ENCODE results near the gene GRIA1. TPM values are rescaled to one million over a fixed set of nuclear protein-coding genes. Genes with fewer than 3 reads are reported as not detected.
A peak's percentile ranks its signal among the peaks of the same experiment; 100 is the strongest.

The GRIA1 gene
- total RNA-seq, 1 experiment from 2014 or later = 0.81 TPM

DNA sequence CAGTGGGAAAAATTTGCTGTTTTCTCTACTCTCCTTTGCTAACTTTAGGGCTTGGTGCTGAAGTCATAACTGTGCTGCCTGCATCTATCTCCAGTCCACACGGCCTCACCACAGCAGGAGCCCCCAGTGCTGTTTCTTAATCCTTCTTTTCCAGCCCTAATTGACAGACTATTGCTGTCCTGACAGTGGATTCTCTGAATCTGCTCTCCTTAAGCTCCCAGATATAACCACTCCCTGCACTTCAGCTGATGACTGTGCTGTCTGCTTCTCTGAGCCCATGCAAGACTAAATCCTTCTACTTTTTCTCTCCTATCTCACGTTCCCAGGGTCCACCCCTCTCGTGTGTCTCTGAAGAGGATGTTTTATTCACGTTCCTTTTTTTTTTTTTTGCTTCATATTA is 19.7 kb upstream of the GRIA1 start:
- no peak for ATAC-seq
- TF ChIP-seq HMGA2 (CRISPR knock-in tag; IDR thresholded peaks at IDR 0.05) = no peak
- TF ChIP-seq FOXJ3 (CRISPR knock-in tag; IDR thresholded peaks at IDR 0.05; ENCODE audit: borderline replicate concordance) = no peak
- TF ChIP-seq, protein P1, sequence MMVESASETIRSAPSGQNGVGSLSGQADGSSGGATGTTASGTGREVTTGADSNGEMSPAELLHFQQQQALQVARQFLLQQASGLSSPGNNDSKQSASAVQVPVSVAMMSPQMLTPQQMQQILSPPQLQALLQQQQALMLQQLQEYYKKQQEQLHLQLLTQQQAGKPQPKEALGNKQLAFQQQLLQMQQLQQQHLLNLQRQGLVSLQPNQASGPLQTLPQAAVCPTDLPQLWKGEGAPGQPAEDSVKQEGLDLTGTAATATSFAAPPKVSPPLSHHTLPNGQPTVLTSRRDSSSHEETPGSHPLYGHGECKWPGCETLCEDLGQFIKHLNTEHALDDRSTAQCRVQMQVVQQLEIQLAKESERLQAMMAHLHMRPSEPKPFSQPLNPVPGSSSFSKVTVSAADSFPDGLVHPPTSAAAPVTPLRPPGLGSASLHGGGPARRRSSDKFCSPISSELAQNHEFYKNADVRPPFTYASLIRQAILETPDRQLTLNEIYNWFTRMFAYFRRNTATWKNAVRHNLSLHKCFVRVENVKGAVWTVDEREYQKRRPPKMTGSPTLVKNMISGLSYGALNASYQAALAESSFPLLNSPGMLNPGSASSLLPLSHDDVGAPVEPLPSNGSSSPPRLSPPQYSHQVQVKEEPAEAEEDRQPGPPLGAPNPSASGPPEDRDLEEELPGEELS (CRISPR knock-in tag; IDR thresholded peaks at IDR 0.05) = no peak
- TF ChIP-seq RORB (CRISPR knock-in tag; IDR thresholded peaks at IDR 0.05) = no peak
- peaks cover 6% of the 10 kb centered on the region for H3K9me3 Mint-ChIP-seq
- POLR2A ChIA-PET = no interaction called here
- CTCF ChIA-PET = no interaction called here
- no peaks in the 10 kb centered on the region for H3K4me1 Mint-ChIP-seq
- H3K27ac Mint-ChIP-seq = no peak overlapping the region
- H3K4me3 Mint-ChIP-seq = no peak overlapping the region
- DNase-seq (ENCODE audit: low spot score) = no peak
- no peaks in the 10 kb centered on the region; the same call in 1 of the 2 replicates for H3K27me3 Mint-ChIP-seq (ENCODE audit: low read depth)
- no peaks in the 10 kb centered on the region; the same call in 1 of the 2 replicates for H3K36me3 Mint-ChIP-seq

DNA sequence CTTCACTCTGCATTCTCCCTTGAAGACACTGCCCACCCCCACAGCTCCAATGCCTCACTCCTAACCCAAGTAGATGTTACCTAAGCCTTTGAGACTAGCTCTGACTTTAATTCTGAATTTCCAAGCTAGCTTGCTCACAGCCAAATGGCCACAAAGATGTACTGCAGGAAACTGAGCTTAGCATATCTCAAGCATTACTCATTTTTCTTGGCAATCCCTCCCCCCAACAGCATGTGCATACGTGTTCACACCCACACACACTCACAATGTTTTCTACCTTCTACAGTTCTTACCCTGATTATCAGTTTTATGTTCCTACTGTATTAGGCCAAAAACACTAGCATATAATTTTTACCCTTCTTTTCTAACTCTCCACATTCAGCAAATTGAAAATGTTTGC is 13.7 kb upstream of the GRIA1 start:
- peak; percentile 65 for ATAC-seq
- Mint-ChIP-seq H3K27me3 (ENCODE audit: low read depth) (no peaks in the 10 kb centered on the region; the same call in 1 of the 2 replicates), H3K9me3 (peaks cover 8% of the 10 kb centered on the region), H3K36me3 (no peaks in the 10 kb centered on the region), H3K27ac (no peak overlapping the region), H3K4me1 (peaks cover 9% of the 10 kb centered on the region; the same call in 1 of the 2 replicates), H3K4me3 (no peak overlapping the region)
- DNase-seq (ENCODE audit: low spot score) = no peak
- POLR2A ChIA-PET = no interaction called here
- CTCF ChIA-PET = interaction anchor here (0.5 to 1.4 kb wide), 4 partner anchors 12 to 488 kb away, joined by 3 to 4 read pairs (median 4); no protein-coding TSS in a partner anchor
- TF ChIP-seq ETV6 (CRISPR knock-in tag; IDR thresholded peaks at IDR 0.05) (no peak), KAT7 (CRISPR knock-in tag; IDR thresholded peaks at IDR 0.05; ENCODE audit: borderline replicate concordance) (no peak), JUN (CRISPR knock-in tag; IDR thresholded peaks at IDR 0.05) (no peak), NR1H2 (CRISPR knock-in tag; IDR thresholded peaks at IDR 0.05) (no peak), NFATC4 (CRISPR knock-in tag; IDR thresholded peaks at IDR 0.05) (no peak), ZBTB21 (CRISPR knock-in tag; IDR thresholded peaks at IDR 0.05; ENCODE audit: borderline replicate concordance) (no peak), CREB1 (CRISPR knock-in tag; IDR thresholded peaks at IDR 0.05) (no peak), TP53 (CRISPR knock-in tag; IDR thresholded peaks at IDR 0.05) (no peak)
- TF ChIP-seq, protein P2, sequence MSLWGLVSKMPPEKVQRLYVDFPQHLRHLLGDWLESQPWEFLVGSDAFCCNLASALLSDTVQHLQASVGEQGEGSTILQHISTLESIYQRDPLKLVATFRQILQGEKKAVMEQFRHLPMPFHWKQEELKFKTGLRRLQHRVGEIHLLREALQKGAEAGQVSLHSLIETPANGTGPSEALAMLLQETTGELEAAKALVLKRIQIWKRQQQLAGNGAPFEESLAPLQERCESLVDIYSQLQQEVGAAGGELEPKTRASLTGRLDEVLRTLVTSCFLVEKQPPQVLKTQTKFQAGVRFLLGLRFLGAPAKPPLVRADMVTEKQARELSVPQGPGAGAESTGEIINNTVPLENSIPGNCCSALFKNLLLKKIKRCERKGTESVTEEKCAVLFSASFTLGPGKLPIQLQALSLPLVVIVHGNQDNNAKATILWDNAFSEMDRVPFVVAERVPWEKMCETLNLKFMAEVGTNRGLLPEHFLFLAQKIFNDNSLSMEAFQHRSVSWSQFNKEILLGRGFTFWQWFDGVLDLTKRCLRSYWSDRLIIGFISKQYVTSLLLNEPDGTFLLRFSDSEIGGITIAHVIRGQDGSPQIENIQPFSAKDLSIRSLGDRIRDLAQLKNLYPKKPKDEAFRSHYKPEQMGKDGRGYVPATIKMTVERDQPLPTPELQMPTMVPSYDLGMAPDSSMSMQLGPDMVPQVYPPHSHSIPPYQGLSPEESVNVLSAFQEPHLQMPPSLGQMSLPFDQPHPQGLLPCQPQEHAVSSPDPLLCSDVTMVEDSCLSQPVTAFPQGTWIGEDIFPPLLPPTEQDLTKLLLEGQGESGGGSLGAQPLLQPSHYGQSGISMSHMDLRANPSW (CRISPR knock-in tag; conservative IDR thresholded peaks at IDR 0.05; ENCODE audit: low read depth) = no peak
- TF ChIP-seq, protein P3, sequence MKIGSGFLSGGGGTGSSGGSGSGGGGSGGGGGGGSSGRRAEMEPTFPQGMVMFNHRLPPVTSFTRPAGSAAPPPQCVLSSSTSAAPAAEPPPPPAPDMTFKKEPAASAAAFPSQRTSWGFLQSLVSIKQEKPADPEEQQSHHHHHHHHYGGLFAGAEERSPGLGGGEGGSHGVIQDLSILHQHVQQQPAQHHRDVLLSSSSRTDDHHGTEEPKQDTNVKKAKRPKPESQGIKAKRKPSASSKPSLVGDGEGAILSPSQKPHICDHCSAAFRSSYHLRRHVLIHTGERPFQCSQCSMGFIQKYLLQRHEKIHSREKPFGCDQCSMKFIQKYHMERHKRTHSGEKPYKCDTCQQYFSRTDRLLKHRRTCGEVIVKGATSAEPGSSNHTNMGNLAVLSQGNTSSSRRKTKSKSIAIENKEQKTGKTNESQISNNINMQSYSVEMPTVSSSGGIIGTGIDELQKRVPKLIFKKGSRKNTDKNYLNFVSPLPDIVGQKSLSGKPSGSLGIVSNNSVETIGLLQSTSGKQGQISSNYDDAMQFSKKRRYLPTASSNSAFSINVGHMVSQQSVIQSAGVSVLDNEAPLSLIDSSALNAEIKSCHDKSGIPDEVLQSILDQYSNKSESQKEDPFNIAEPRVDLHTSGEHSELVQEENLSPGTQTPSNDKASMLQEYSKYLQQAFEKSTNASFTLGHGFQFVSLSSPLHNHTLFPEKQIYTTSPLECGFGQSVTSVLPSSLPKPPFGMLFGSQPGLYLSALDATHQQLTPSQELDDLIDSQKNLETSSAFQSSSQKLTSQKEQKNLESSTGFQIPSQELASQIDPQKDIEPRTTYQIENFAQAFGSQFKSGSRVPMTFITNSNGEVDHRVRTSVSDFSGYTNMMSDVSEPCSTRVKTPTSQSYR (CRISPR knock-in tag; IDR thresholded peaks at IDR 0.05) = no peak
- TF ChIP-seq, protein P4, sequence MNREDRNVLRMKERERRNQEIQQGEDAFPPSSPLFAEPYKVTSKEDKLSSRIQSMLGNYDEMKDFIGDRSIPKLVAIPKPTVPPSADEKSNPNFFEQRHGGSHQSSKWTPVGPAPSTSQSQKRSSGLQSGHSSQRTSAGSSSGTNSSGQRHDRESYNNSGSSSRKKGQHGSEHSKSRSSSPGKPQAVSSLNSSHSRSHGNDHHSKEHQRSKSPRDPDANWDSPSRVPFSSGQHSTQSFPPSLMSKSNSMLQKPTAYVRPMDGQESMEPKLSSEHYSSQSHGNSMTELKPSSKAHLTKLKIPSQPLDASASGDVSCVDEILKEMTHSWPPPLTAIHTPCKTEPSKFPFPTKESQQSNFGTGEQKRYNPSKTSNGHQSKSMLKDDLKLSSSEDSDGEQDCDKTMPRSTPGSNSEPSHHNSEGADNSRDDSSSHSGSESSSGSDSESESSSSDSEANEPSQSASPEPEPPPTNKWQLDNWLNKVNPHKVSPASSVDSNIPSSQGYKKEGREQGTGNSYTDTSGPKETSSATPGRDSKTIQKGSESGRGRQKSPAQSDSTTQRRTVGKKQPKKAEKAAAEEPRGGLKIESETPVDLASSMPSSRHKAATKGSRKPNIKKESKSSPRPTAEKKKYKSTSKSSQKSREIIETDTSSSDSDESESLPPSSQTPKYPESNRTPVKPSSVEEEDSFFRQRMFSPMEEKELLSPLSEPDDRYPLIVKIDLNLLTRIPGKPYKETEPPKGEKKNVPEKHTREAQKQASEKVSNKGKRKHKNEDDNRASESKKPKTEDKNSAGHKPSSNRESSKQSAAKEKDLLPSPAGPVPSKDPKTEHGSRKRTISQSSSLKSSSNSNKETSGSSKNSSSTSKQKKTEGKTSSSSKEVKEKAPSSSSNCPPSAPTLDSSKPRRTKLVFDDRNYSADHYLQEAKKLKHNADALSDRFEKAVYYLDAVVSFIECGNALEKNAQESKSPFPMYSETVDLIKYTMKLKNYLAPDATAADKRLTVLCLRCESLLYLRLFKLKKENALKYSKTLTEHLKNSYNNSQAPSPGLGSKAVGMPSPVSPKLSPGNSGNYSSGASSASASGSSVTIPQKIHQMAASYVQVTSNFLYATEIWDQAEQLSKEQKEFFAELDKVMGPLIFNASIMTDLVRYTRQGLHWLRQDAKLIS (CRISPR knock-in tag; IDR thresholded peaks at IDR 0.05; ENCODE audit: borderline replicate concordance) = no peak
- TF ChIP-seq, protein P5, sequence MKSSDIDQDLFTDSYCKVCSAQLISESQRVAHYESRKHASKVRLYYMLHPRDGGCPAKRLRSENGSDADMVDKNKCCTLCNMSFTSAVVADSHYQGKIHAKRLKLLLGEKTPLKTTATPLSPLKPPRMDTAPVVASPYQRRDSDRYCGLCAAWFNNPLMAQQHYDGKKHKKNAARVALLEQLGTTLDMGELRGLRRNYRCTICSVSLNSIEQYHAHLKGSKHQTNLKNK (CRISPR knock-in tag; IDR thresholded peaks at IDR 0.05) = no peak
- TF ChIP-seq, protein P6, sequence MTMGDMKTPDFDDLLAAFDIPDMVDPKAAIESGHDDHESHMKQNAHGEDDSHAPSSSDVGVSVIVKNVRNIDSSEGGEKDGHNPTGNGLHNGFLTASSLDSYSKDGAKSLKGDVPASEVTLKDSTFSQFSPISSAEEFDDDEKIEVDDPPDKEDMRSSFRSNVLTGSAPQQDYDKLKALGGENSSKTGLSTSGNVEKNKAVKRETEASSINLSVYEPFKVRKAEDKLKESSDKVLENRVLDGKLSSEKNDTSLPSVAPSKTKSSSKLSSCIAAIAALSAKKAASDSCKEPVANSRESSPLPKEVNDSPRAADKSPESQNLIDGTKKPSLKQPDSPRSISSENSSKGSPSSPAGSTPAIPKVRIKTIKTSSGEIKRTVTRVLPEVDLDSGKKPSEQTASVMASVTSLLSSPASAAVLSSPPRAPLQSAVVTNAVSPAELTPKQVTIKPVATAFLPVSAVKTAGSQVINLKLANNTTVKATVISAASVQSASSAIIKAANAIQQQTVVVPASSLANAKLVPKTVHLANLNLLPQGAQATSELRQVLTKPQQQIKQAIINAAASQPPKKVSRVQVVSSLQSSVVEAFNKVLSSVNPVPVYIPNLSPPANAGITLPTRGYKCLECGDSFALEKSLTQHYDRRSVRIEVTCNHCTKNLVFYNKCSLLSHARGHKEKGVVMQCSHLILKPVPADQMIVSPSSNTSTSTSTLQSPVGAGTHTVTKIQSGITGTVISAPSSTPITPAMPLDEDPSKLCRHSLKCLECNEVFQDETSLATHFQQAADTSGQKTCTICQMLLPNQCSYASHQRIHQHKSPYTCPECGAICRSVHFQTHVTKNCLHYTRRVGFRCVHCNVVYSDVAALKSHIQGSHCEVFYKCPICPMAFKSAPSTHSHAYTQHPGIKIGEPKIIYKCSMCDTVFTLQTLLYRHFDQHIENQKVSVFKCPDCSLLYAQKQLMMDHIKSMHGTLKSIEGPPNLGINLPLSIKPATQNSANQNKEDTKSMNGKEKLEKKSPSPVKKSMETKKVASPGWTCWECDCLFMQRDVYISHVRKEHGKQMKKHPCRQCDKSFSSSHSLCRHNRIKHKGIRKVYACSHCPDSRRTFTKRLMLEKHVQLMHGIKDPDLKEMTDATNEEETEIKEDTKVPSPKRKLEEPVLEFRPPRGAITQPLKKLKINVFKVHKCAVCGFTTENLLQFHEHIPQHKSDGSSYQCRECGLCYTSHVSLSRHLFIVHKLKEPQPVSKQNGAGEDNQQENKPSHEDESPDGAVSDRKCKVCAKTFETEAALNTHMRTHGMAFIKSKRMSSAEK (CRISPR knock-in tag; IDR thresholded peaks at IDR 0.05; ENCODE audit: borderline replicate concordance) = no peak
- TF ChIP-seq, protein P7, sequence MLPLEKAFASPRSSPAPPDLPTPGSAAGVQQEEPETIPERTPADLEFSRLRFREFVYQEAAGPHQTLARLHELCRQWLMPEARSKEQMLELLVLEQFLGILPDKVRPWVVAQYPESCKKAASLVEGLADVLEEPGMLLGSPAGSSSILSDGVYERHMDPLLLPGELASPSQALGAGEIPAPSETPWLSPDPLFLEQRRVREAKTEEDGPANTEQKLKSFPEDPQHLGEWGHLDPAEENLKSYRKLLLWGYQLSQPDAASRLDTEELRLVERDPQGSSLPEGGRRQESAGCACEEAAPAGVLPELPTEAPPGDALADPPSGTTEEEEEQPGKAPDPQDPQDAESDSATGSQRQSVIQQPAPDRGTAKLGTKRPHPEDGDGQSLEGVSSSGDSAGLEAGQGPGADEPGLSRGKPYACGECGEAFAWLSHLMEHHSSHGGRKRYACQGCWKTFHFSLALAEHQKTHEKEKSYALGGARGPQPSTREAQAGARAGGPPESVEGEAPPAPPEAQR (CRISPR knock-in tag; IDR thresholded peaks at IDR 0.05) = no peak

Data from WTC11 (cell line).